Breast epithelium (tissue), 4 donors: Measurements from ENCODE around the gene PCK2. TPM values are rescaled to one million over a fixed set of nuclear protein-coding genes. Genes with fewer than 3 reads are reported as not detected.

Experiments used
- DNase-seq, 2 donors: peaks; one replicate each; pipeline ENCODE4 v3.0.0-alpha.2; 2019; ENCODE audit warnings: low spot score in 2 of 2
- H3K27ac ChIP-seq, 2 donors: fragments of 200-600 bp; sonication (generic) in 1 of 2; one replicate each; pipeline ENCODE4 v1.5.1; 2016 to 2019; ENCODE audit warnings: mild to moderate bottlenecking in 1 of 2
- H3K27me3 ChIP-seq, 2 donors: fragments of 200-600 bp; sonication (generic) in 1 of 2; one replicate each; pipeline versions ENCODE4 v1.5.1 to v1.6.0; 2017 to 2019; ENCODE audit warnings: control low read depth in 1 of 2, mild to moderate bottlenecking in 1 of 2
- H3K36me3 ChIP-seq: fragments of 200-600 bp; one replicate; pipeline ENCODE4 v1.5.1; 2019
- H3K4me1 ChIP-seq, 2 donors: fragments of 200-600 bp; sonication (generic); one replicate each; pipeline ENCODE4 v1.5.1; 2016 to 2019; ENCODE audit warnings: control low read depth in 1 of 2
- H3K4me3 ChIP-seq, 3 donors: fragments of 200-600 bp; sonication (generic); 1 replicate in 2 of 3; 2 replicates in 1 of 3; pipeline ENCODE4 v1.5.1; 2016 to 2019; ENCODE audit warnings: mild to moderate bottlenecking in 3 of 3, moderate library complexity in 2 of 3
- H3K9me3 ChIP-seq, 2 donors: fragments of 200-600 bp; sonication (generic) in 1 of 2; one replicate each; pipeline ENCODE4 v1.5.1; 2016 to 2019; ENCODE audit warnings: control low read depth in 1 of 2
- POLR2A ChIP-seq: fragments of 450-650 bp; IDR thresholded peaks from one replicate; pipeline ENCODE4 v1.6.1; 2016; ENCODE audit warnings: antibody characterized with exemption, mild to moderate bottlenecking, moderate library complexity
- POLR2AphosphoS5 ChIP-seq, 3 donors: sonication (generic); formaldehyde crosslinking; IDR thresholded peaks; one replicate each; pipeline ENCODE4 v1.6.1; 2017; ENCODE audit warnings: antibody characterized with exemption in 3 of 3
- intact Hi-C: fragments of 100-400 bp; cut with DNase I; formaldehyde crosslinking; loops from one replicate; pipeline ENCODE4 v1.15.1; 2023; ENCODE audit warnings: low total_unique reads
- total RNA-seq, 3 donors: library from RNA; depleted of rRNA; stranded (reverse); fragments of >200 nt; gene quantifications; one replicate each; pipeline ENCODE4 v1.1.0, GENCODE V29; 2016
- TF ChIP-seq, protein P1 (sequence below), 3 donors: fragments of 450-650 bp; IDR thresholded peaks; one replicate each; pipeline ENCODE4 v1.5.1; 2016 to 2017; ENCODE audit warnings: antibody characterized with exemption in 3 of 3, mild to moderate bottlenecking in 3 of 3, moderate library complexity in 3 of 3

Gene PCK2
- total RNA-seq, 3 donors from 2014 or later, result 20.5 to 51.5 (median 24.3) TPM

GRCh38 chr14:24096545-24097181 is 2.6 kb downstream of the PCK2 start:
- intact Hi-C loops, result no loop called here
- no peak overlapping the region for H3K27ac ChIP-seq

DNA sequence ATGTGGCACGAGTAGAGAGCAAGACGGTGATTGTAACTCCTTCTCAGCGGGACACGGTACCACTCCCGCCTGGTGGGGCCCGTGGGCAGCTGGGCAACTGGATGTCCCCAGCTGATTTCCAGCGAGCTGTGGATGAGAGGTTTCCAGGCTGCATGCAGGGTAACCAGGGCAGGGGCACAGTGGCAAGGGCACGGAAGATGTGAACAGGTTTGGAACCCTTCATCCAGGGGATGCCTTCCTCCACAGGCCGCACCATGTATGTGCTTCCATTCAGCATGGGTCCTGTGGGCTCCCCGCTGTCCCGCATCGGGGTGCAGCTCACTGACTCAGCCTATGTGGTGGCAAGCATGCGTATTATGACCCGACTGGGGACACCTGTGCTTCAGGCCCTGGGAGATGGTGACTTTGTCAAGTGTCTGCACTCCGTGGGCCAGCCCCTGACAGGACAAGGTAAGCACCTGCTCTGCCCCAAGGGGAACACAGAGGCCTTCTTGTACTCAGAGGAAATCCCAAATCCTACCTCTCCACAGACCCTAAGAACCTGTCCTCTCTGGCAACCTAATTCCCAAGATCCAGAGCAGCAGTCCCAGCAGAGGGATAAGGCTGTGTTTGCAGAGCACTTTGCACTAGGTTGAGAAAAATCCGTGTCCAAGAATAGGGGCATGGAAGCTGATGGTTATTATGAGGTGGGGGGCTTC is 4.3 kb downstream of the PCK2 start:
- DNase-seq, result no peak
- Histone ChIP-seq H3K4me1 (peaks cover 0 to 4% of the 10 kb centered on the region in 2 donors), H3K27ac (no peak overlapping the region), H3K36me3 (no peaks in the 10 kb centered on the region), H3K4me3 (no peak overlapping the region), H3K9me3 (no peaks in the 10 kb centered on the region), H3K27me3 (no peaks in the 10 kb centered on the region)
- no peak for TF ChIP-seq POLR2A
- TF ChIP-seq, protein P1, sequence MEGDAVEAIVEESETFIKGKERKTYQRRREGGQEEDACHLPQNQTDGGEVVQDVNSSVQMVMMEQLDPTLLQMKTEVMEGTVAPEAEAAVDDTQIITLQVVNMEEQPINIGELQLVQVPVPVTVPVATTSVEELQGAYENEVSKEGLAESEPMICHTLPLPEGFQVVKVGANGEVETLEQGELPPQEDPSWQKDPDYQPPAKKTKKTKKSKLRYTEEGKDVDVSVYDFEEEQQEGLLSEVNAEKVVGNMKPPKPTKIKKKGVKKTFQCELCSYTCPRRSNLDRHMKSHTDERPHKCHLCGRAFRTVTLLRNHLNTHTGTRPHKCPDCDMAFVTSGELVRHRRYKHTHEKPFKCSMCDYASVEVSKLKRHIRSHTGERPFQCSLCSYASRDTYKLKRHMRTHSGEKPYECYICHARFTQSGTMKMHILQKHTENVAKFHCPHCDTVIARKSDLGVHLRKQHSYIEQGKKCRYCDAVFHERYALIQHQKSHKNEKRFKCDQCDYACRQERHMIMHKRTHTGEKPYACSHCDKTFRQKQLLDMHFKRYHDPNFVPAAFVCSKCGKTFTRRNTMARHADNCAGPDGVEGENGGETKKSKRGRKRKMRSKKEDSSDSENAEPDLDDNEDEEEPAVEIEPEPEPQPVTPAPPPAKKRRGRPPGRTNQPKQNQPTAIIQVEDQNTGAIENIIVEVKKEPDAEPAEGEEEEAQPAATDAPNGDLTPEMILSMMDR (IDR thresholded peaks at IDR 0.05), result no peak
- no peak for TF ChIP-seq POLR2AphosphoS5 (IDR thresholded peaks at IDR 0.05)
- intact Hi-C loops, result no loop called here

More at GRCh38 chr14:24096545-24097181, 2.6 kb downstream of the PCK2 start:
- TF ChIP-seq, protein P1 (IDR thresholded peaks at IDR 0.05), result no peak
- TF ChIP-seq POLR2A (no peak), POLR2AphosphoS5 (IDR thresholded peaks at IDR 0.05) (no peak)
- Histone ChIP-seq H3K4me1 (peaks cover 0 to 4% of the 10 kb centered on the region in 2 donors), H3K36me3 (no peaks in the 10 kb centered on the region), H3K4me3 (no peak overlapping the region), H3K27me3 (no peaks in the 10 kb centered on the region), H3K9me3 (no peaks in the 10 kb centered on the region)
- no peak for DNase-seq

- Histone ChIP-seq H3K4me3 (no peak overlapping the region), H3K4me1 (peaks cover 0 to 4% of the 10 kb centered on the region in 2 donors), H3K36me3 (no peaks in the 10 kb centered on the region), H3K9me3 (no peaks in the 10 kb centered on the region), H3K27ac (no peak overlapping the region), H3K27me3 (no peaks in the 10 kb centered on the region)
- TF ChIP-seq POLR2A (no peak), POLR2AphosphoS5 (IDR thresholded peaks at IDR 0.05) (no peak)
- TF ChIP-seq, protein P1 (IDR thresholded peaks at IDR 0.05), result no peak
- DNase-seq, result no peak
- intact Hi-C loops, result no loop called here
Observed at GRCh38 chr14:24098927-24099813, 5.1 kb downstream of the PCK2 start.

GRCh38 chr14:24100197-24100981 is 6.3 kb downstream of the PCK2 start:
- DNase-seq, result no peak
- TF ChIP-seq, protein P1 (IDR thresholded peaks at IDR 0.05), result no peak
- TF ChIP-seq POLR2A (no peak), POLR2AphosphoS5 (IDR thresholded peaks at IDR 0.05) (no peak)
- H3K36me3 ChIP-seq, result no peaks in the 10 kb centered on the region
- H3K9me3 ChIP-seq, result no peaks in the 10 kb centered on the region
- H3K27ac ChIP-seq, result no peak overlapping the region
- H3K4me3 ChIP-seq, result no peak overlapping the region
- intact Hi-C loops, result no loop called here
- no peaks in the 10 kb centered on the region for H3K27me3 ChIP-seq
- H3K4me1 ChIP-seq, result peaks cover 0 to 4% of the 10 kb centered on the region in 2 donors
